ENCODE results near the gene SRCIN1.

The SRCIN1 gene

DNA sequence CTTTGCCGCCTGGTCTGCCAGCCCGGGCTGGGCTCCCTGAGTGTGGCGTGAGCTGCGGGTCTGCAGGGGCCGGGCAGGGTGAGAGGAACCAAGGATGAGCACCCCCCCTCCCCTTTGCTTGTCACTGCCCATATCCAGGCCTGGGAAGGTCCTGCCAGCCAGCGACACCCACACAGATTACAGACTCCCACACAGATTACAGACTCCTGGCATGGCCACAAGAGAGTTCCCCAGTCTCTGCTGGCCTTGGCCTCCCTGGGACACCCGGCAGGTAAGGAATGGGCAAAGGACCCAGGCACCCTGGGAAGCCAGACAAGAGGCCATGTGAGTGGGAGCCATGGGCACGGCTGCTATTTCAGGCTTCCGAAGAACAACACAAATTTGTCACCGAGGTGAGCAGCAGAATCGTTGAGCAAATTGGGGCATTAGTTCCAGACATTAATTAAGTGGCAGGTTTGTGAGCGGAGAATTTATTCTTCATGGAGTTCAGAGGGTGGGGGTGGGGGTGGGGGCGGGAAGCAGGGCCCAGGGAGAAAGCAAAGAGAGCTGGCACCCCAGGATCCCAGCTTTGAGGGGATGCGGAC, 41.4 kb downstream of the SRCIN1 start:
- TF ChIP-seq, protein P1, sequence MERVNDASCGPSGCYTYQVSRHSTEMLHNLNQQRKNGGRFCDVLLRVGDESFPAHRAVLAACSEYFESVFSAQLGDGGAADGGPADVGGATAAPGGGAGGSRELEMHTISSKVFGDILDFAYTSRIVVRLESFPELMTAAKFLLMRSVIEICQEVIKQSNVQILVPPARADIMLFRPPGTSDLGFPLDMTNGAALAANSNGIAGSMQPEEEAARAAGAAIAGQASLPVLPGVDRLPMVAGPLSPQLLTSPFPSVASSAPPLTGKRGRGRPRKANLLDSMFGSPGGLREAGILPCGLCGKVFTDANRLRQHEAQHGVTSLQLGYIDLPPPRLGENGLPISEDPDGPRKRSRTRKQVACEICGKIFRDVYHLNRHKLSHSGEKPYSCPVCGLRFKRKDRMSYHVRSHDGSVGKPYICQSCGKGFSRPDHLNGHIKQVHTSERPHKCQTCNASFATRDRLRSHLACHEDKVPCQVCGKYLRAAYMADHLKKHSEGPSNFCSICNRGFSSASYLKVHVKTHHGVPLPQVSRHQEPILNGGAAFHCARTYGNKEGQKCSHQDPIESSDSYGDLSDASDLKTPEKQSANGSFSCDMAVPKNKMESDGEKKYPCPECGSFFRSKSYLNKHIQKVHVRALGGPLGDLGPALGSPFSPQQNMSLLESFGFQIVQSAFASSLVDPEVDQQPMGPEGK (CRISPR knock-in tag; IDR thresholded peaks at IDR 0.05; ENCODE audit: borderline replicate concordance) = no peak
- TF ChIP-seq RARB (CRISPR knock-in tag; IDR thresholded peaks at IDR 0.05) = no peak
- TF ChIP-seq TCF4 (CRISPR knock-in tag; IDR thresholded peaks at IDR 0.05; ENCODE audit: borderline replicate concordance) = no peak
- TF ChIP-seq ZNF565 (CRISPR knock-in tag; conservative IDR thresholded peaks at IDR 0.05; ENCODE audit: low read depth) = no peak
- TF ChIP-seq ISL1 (CRISPR knock-in tag; IDR thresholded peaks at IDR 0.05) = no peak
- TF ChIP-seq ZFP30 (CRISPR knock-in tag; IDR thresholded peaks at IDR 0.05) = no peak
- no peak for TF ChIP-seq GLIS3 (CRISPR knock-in tag; IDR thresholded peaks at IDR 0.05)
- TF ChIP-seq ARNTL (CRISPR knock-in tag; IDR thresholded peaks at IDR 0.05; ENCODE audit: borderline replicate concordance, low read depth) = no peak
- TF ChIP-seq, protein P2, sequence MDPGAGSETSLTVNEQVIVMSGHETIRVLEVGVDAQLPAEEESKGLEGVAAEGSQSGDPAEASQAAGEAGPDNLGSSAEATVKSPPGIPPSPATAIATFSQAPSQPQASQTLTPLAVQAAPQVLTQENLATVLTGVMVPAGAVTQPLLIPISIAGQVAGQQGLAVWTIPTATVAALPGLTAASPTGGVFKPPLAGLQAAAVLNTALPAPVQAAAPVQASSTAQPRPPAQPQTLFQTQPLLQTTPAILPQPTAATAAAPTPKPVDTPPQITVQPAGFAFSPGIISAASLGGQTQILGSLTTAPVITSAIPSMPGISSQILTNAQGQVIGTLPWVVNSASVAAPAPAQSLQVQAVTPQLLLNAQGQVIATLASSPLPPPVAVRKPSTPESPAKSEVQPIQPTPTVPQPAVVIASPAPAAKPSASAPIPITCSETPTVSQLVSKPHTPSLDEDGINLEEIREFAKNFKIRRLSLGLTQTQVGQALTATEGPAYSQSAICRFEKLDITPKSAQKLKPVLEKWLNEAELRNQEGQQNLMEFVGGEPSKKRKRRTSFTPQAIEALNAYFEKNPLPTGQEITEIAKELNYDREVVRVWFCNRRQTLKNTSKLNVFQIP (CRISPR knock-in tag; IDR thresholded peaks at IDR 0.05; ENCODE audit: borderline replicate concordance, low read depth) = no peak
- no peak for TF ChIP-seq TOX (CRISPR knock-in tag; IDR thresholded peaks at IDR 0.05; ENCODE audit: borderline replicate concordance)

GRCh38 chr17:38563362-38564253, 42.1 kb downstream of the SRCIN1 start:
- ATAC-seq = no peak
- TF ChIP-seq OSR1 (CRISPR knock-in tag; IDR thresholded peaks at IDR 0.05) = no peak
- no peak for TF ChIP-seq ZNF8 (CRISPR knock-in tag; IDR thresholded peaks at IDR 0.05)

More for the DNA sequence above, 41.4 kb downstream of the SRCIN1 start:
- no peak for ATAC-seq

- ATAC-seq = no peak
- TF ChIP-seq ZNF70 (CRISPR knock-in tag; IDR thresholded peaks at IDR 0.05) (no peak), PPARA (CRISPR knock-in tag; IDR thresholded peaks at IDR 0.05; ENCODE audit: borderline replicate concordance) (no peak), ZNF565 (CRISPR knock-in tag; conservative IDR thresholded peaks at IDR 0.05; ENCODE audit: low read depth) (no peak), CSDC2 (CRISPR knock-in tag; IDR thresholded peaks at IDR 0.05) (no peak), ZNF8 (CRISPR knock-in tag; IDR thresholded peaks at IDR 0.05) (no peak), ESRRG (CRISPR knock-in tag; IDR thresholded peaks at IDR 0.05) (no peak), SNAI2 (CRISPR knock-in tag; IDR thresholded peaks at IDR 0.05) (no peak)
Measured at GRCh38 chr17:38562903-38563302, 42.8 kb downstream of the SRCIN1 start.

GRCh38 chr17:38562215-38562569, 43.6 kb downstream of the SRCIN1 start:
- no peak for ATAC-seq
- no peak for TF ChIP-seq OSR1 (CRISPR knock-in tag; IDR thresholded peaks at IDR 0.05)
- no peak for TF ChIP-seq RARB (CRISPR knock-in tag; IDR thresholded peaks at IDR 0.05)
- TF ChIP-seq ZNF565 (CRISPR knock-in tag; conservative IDR thresholded peaks at IDR 0.05; ENCODE audit: low read depth) = no peak
- TF ChIP-seq, protein P3, sequence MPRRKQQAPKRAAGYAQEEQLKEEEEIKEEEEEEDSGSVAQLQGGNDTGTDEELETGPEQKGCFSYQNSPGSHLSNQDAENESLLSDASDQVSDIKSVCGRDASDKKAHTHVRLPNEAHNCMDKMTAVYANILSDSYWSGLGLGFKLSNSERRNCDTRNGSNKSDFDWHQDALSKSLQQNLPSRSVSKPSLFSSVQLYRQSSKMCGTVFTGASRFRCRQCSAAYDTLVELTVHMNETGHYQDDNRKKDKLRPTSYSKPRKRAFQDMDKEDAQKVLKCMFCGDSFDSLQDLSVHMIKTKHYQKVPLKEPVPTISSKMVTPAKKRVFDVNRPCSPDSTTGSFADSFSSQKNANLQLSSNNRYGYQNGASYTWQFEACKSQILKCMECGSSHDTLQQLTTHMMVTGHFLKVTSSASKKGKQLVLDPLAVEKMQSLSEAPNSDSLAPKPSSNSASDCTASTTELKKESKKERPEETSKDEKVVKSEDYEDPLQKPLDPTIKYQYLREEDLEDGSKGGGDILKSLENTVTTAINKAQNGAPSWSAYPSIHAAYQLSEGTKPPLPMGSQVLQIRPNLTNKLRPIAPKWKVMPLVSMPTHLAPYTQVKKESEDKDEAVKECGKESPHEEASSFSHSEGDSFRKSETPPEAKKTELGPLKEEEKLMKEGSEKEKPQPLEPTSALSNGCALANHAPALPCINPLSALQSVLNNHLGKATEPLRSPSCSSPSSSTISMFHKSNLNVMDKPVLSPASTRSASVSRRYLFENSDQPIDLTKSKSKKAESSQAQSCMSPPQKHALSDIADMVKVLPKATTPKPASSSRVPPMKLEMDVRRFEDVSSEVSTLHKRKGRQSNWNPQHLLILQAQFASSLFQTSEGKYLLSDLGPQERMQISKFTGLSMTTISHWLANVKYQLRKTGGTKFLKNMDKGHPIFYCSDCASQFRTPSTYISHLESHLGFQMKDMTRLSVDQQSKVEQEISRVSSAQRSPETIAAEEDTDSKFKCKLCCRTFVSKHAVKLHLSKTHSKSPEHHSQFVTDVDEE (CRISPR knock-in tag; IDR thresholded peaks at IDR 0.05) = no peak

GRCh38 chr17:38561416-38562214, 44.1 kb downstream of the SRCIN1 start:
- TF ChIP-seq ESRRG (CRISPR knock-in tag; IDR thresholded peaks at IDR 0.05) (no peak), PPARA (CRISPR knock-in tag; IDR thresholded peaks at IDR 0.05; ENCODE audit: borderline replicate concordance) (no peak), OSR1 (CRISPR knock-in tag; IDR thresholded peaks at IDR 0.05) (no peak), GLIS3 (CRISPR knock-in tag; IDR thresholded peaks at IDR 0.05) (no peak), ZC3H10 (CRISPR knock-in tag; IDR thresholded peaks at IDR 0.05) (no peak), ISL1 (CRISPR knock-in tag; IDR thresholded peaks at IDR 0.05) (no peak), ZNF70 (CRISPR knock-in tag; IDR thresholded peaks at IDR 0.05) (no peak), CSRNP3 (CRISPR knock-in tag; IDR thresholded peaks at IDR 0.05) (no peak), RARB (CRISPR knock-in tag; IDR thresholded peaks at IDR 0.05) (no peak)
- TF ChIP-seq, protein P3 (CRISPR knock-in tag; IDR thresholded peaks at IDR 0.05) = no peak
- no peak for ATAC-seq

Data from SK-N-SH treated with all-trans-retinoic acid at 6 μM for 48 hours (cell line).